HepG2 (cell line): ENCODE data around the gene CREG2. TPM values are rescaled to one million over a fixed set of nuclear protein-coding genes. Genes with fewer than 3 reads are reported as not detected.

Source experiments
- HNRNPUL1 ChIP-seq: fragments of 200-400 bp; formaldehyde crosslinking; IDR thresholded peaks from 2 replicates; pipeline ENCODE4 v1.6.1; 2017; ENCODE audit warnings: low read depth, mild to moderate bottlenecking, low read length, moderate library complexity
- MTA3 ChIP-seq: sonication (generic); formaldehyde crosslinking; IDR thresholded peaks from 2 replicates; pipeline ENCODE4 v1.4.0; 2020; ENCODE audit warnings: missing genetic modification reagents
- NFIB ChIP-seq: sonication (generic); formaldehyde crosslinking; IDR thresholded peaks from 2 replicates; pipeline ENCODE4 v1.9.0; 2021; ENCODE audit warnings: missing genetic modification reagents, mild to moderate bottlenecking, borderline replicate concordance
- NFIC ChIP-seq: IDR thresholded peaks from 2 replicates; pipeline ENCODE4 v1.6.1; 2012; ENCODE audit warnings: mild to moderate bottlenecking, low read length, inconsistent platforms
- PAWR ChIP-seq: sonication (generic); formaldehyde crosslinking; IDR thresholded peaks from 2 replicates; pipeline ENCODE4 v1.4.0; 2020; ENCODE audit warnings: missing genetic modification reagents, mild to moderate bottlenecking, borderline replicate concordance
- PTBP1 ChIP-seq: fragments of 200-400 bp; formaldehyde crosslinking; IDR thresholded peaks from 2 replicates; pipeline ENCODE4 v1.6.1; 2018; ENCODE audit warnings: low read length, low read depth; ENCODE audit not compliant: poor library complexity, severe bottlenecking
- RXRA ChIP-seq: sonication (generic); formaldehyde crosslinking; IDR thresholded peaks from 2 replicates; pipeline ENCODE4 v1.5.1; 2020; ENCODE audit warnings: missing genetic modification reagents
- ZBTB7A ChIP-seq: sonication (generic); formaldehyde crosslinking; IDR thresholded peaks from 2 replicates; pipeline ENCODE4 v1.8.0; 2022; ENCODE audit warnings: mild to moderate bottlenecking, missing genetic modification reagents
- ZMYM2 ChIP-seq: sonication (generic); formaldehyde crosslinking; IDR thresholded peaks from 2 replicates; pipeline ENCODE4 v1.8.0; 2022; ENCODE audit warnings: mild to moderate bottlenecking, missing genetic modification reagents
- ZNF124 ChIP-seq: sonication (generic); formaldehyde crosslinking; IDR thresholded peaks from 2 replicates; pipeline ENCODE4 v1.4.0; 2020; ENCODE audit warnings: missing genetic modification reagents
- ZNF382 ChIP-seq: sonication (generic); formaldehyde crosslinking; IDR thresholded peaks from 2 replicates; pipeline ENCODE4 v1.5.0; 2020; ENCODE audit warnings: missing genetic modification reagents, mild to moderate bottlenecking, borderline replicate concordance
- ZNF660 ChIP-seq: sonication (generic); formaldehyde crosslinking; IDR thresholded peaks from 2 replicates; pipeline ENCODE4 v1.5.1; 2020; ENCODE audit warnings: mild to moderate bottlenecking, low read depth, missing genetic modification reagents, borderline replicate concordance
- ZNF713 ChIP-seq: sonication (generic); formaldehyde crosslinking; IDR thresholded peaks from 2 replicates; pipeline ENCODE4 v1.4.0; 2020; ENCODE audit warnings: mild to moderate bottlenecking, missing genetic modification reagents
- polyA plus RNA-seq, 8 experiments: library from polyadenylated mRNA; depleted of rRNA in 3 of 8; stranded (reverse) in 7 of 8; unstranded in 1 of 8; fragments of >200 nt; fragmentation: Illumina TruSeq in 4 of 8; extraction: Trizol in 4 of 8; gene quantifications; 2 replicates each; pipeline versions ENCODE4 v1.2.1 to v1.2.3, GENCODE V29; 2011 to 2016; ENCODE audit warnings: low read depth in 4 of 8, missing spikeins in 1 of 8, mixed read lengths in 1 of 8; ENCODE audit not compliant: insufficient read depth in 1 of 8
- total RNA-seq, 5 experiments: library from RNA; depleted of rRNA; stranded (reverse); fragments of >200 nt; fragmentation: Illumina TruSeq; extraction: Trizol; gene quantifications; 2 replicates each; pipeline ENCODE4 v1.2.3, GENCODE V29; 2016; ENCODE audit warnings: low read depth in 1 of 5
- TF ChIP-seq, protein P1 (sequence below): sonication (generic); formaldehyde crosslinking; IDR thresholded peaks from 2 replicates; pipeline ENCODE4 v1.5.1; 2020; ENCODE audit warnings: missing genetic modification reagents, mild to moderate bottlenecking, borderline replicate concordance
- TF ChIP-seq, protein P2 (sequence below), 2 experiments: sonication (generic) in 1 of 2; formaldehyde crosslinking in 1 of 2; IDR thresholded peaks; 2 replicates each; pipeline versions ENCODE4 v1.4.0 to v1.6.1; 2016 to 2020; ENCODE audit warnings: borderline replicate concordance in 1 of 2, low read depth in 1 of 2, mild to moderate bottlenecking in 1 of 2, missing genetic modification reagents in 1 of 2
- TF ChIP-seq, protein P3 (sequence below): sonication (generic); IDR thresholded peaks from 2 replicates; pipeline ENCODE4 v1.6.1; 2016; ENCODE audit warnings: low read depth, borderline replicate concordance
- TF ChIP-seq, protein P4 (sequence below): IDR thresholded peaks from 2 replicates; pipeline ENCODE4 v1.6.1; 2016; ENCODE audit warnings: missing biosample characterization, missing genetic modification reagents, low read depth
- TF ChIP-seq, protein P5 (sequence below): sonication (generic); formaldehyde crosslinking; conservative IDR thresholded peaks from 2 replicates; pipeline ENCODE4 v1.8.0; 2022; ENCODE audit warnings: mild to moderate bottlenecking, moderate library complexity, missing genetic modification reagents

Gene CREG2
- total and polyA plus RNA-seq, 2 of the 13 experiments (the other 11 are each of a cell fraction or from before 2014, with no cell fraction given): 0.18 to 0.26 TPM

DNA sequence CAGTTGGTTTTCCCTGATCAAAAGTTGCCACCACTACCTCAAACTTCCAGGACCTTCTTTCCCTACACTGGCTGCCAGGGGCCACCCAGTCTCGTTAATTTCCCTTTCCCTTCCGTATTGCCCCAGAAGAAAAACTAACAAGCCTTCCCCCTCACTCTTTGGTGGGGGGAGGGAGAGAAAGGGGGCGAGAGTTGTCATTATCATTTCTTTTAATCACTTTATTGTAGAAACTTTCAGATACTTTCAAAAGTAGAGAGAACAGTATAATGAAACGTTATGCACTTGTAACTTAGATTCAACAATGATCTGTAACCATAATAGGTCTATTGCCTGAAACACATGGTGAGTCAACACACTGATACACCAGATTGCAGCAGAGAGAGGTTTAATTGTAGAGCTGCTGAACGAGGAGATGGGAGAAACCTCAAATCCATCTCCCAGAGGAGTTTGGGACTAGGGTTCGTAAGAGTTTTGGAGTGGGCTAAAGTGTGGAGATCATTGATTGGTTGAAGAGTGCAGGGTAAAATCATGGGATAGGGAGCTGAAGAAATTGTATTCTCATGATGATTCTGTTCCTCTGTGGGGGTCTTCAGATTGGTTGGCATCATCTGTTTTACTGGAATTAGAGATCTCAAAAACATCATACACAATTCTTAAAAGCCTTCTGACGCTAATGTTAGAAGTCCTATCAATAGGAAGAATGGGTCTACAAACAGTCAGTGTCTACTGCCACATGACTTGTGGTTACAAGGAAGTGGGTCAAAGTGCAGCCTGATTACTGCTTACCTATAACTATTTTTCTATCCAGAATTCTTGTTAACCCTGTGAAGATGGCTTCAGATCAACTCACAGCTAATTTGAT is 76.2 kb downstream of the CREG2 start (continued):
- TF ChIP-seq ZNF382 (CRISPR knock-in tag): no peak
- TF ChIP-seq NFIC: peak; percentile 37; the same call in 1 of the 2 replicates
- TF ChIP-seq PTBP1: no peak
- TF ChIP-seq, protein P1, sequence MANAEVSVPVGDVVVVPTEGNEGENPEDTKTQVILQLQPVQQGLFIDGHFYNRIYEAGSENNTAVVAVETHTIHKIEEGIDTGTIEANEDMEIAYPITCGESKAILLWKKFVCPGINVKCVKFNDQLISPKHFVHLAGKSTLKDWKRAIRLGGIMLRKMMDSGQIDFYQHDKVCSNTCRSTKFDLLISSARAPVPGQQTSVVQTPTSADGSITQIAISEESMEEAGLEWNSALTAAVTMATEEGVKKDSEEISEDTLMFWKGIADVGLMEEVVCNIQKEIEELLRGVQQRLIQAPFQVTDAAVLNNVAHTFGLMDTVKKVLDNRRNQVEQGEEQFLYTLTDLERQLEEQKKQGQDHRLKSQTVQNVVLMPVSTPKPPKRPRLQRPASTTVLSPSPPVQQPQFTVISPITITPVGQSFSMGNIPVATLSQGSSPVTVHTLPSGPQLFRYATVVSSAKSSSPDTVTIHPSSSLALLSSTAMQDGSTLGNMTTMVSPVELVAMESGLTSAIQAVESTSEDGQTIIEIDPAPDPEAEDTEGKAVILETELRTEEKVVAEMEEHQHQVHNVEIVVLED: no peak
- no peak for TF ChIP-seq HNRNPUL1
- TF ChIP-seq ZNF124 (CRISPR knock-in tag): peak; percentile 43; the same call in 1 of the 2 replicates
- TF ChIP-seq, protein P2, sequence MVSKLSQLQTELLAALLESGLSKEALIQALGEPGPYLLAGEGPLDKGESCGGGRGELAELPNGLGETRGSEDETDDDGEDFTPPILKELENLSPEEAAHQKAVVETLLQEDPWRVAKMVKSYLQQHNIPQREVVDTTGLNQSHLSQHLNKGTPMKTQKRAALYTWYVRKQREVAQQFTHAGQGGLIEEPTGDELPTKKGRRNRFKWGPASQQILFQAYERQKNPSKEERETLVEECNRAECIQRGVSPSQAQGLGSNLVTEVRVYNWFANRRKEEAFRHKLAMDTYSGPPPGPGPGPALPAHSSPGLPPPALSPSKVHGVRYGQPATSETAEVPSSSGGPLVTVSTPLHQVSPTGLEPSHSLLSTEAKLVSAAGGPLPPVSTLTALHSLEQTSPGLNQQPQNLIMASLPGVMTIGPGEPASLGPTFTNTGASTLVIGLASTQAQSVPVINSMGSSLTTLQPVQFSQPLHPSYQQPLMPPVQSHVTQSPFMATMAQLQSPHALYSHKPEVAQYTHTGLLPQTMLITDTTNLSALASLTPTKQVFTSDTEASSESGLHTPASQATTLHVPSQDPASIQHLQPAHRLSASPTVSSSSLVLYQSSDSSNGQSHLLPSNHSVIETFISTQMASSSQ (IDR thresholded peaks at IDR 0.05; ENCODE audit: low read depth): no peak
- TF ChIP-seq, protein P2 (CRISPR knock-in tag; IDR thresholded peaks at IDR 0.05; ENCODE audit: borderline replicate concordance): no peak
- no peak for TF ChIP-seq ZNF660 (CRISPR knock-in tag)
- TF ChIP-seq, protein P3, sequence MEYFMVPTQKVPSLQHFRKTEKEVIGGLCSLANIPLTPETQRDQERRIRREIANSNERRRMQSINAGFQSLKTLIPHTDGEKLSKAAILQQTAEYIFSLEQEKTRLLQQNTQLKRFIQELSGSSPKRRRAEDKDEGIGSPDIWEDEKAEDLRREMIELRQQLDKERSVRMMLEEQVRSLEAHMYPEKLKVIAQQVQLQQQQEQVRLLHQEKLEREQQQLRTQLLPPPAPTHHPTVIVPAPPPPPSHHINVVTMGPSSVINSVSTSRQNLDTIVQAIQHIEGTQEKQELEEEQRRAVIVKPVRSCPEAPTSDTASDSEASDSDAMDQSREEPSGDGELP: no peak
- TF ChIP-seq, protein P4, sequence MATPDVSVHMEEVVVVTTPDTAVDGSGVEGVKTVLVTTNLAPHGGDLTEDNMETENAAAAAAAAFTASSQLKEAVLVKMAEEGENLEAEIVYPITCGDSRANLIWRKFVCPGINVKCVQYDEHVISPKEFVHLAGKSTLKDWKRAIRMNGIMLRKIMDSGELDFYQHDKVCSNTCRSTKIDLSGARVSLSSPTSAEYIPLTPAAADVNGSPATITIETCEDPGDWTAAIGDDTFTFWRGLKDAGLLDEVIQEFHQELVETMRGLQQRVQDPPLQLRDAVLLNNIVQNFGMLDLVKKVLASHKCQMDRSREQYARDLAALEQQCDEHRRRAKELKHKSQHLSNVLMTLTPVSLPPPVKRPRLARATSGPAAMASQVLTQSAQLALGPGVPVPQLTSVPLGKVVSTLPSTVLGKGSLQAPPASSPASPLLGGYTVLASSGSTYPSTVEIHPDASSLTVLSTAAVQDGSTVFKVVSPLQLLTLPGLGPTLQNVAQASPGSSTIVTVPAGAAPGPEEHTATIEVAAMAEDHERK (CRISPR knock-in tag): no peak
- TF ChIP-seq ZMYM2 (CRISPR knock-in tag): no peak
- no peak for TF ChIP-seq NFIB
- no peak for TF ChIP-seq RXRA (CRISPR knock-in tag)
- no peak for TF ChIP-seq PAWR (CRISPR knock-in tag)
- TF ChIP-seq ZNF713 (CRISPR knock-in tag): no peak
- TF ChIP-seq MTA3 (CRISPR knock-in tag): no peak
- no peak for TF ChIP-seq ZBTB7A
- TF ChIP-seq, protein P5, sequence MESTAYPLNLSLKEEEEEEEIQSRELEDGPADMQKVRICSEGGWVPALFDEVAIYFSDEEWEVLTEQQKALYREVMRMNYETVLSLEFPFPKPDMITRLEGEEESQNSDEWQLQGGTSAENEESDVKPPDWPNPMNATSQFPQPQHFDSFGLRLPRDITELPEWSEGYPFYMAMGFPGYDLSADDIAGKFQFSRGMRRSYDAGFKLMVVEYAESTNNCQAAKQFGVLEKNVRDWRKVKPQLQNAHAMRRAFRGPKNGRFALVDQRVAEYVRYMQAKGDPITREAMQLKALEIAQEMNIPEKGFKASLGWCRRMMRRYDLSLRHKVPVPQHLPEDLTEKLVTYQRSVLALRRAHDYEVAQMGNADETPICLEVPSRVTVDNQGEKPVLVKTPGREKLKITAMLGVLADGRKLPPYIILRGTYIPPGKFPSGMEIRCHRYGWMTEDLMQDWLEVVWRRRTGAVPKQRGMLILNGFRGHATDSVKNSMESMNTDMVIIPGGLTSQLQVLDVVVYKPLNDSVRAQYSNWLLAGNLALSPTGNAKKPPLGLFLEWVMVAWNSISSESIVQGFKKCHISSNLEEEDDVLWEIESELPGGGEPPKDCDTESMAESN: no peak
